HepG2 (cell line): Measurements from ENCODE around the gene LAMA5. TPM values are rescaled to one million over a fixed set of nuclear protein-coding genes. Genes with fewer than 3 reads are reported as not detected.

Experiments
- AKAP8 ChIP-seq: sonication (generic); formaldehyde crosslinking; IDR thresholded peaks from 2 replicates; pipeline ENCODE4 v1.5.1; 2020; ENCODE audit warnings: mild to moderate bottlenecking, missing genetic modification reagents
- ARID3A ChIP-seq: IDR thresholded peaks from 2 replicates; pipeline ENCODE4 v1.6.1; 2012; ENCODE audit warnings: low read depth, low read length, improper control_type of control experiment
- CREB1 ChIP-seq, 2 experiments: fragments of 450-650 bp in 1 of 2; IDR thresholded peaks; 2 replicates each; pipeline ENCODE4 v1.6.1; 2016 to 2017; ENCODE audit warnings: control low read depth in 1 of 2, mild to moderate bottlenecking in 1 of 2, missing compliant biosample characterization in 1 of 2, missing genetic modification characterization in 1 of 2
- DBP ChIP-seq: sonication (generic); formaldehyde crosslinking; IDR thresholded peaks from 2 replicates; pipeline ENCODE4 v1.4.0; 2020; ENCODE audit warnings: missing genetic modification reagents; ENCODE audit errors: not compliant biosample characterization
- EP300 ChIP-seq, 3 experiments: sonication (generic) in 1 of 3; formaldehyde crosslinking in 1 of 3; IDR thresholded peaks; 2 replicates each; pipeline versions ENCODE4 v1.5.1 to v1.6.1; 2011 to 2020; ENCODE audit warnings: low read depth in 2 of 3, low read length in 2 of 3, borderline replicate concordance in 1 of 3, improper control_type of control experiment in 1 of 3, mild to moderate bottlenecking in 1 of 3, missing genetic modification reagents in 1 of 3, moderate library complexity in 1 of 3
- KLF13 ChIP-seq: sonication (generic); formaldehyde crosslinking; IDR thresholded peaks from 2 replicates; pipeline ENCODE4 v1.4.0; 2020; ENCODE audit warnings: mild to moderate bottlenecking, missing genetic modification reagents
- SETDB1 ChIP-seq: sonication (generic); formaldehyde crosslinking; IDR thresholded peaks from 2 replicates; pipeline ENCODE4 v1.5.1; 2020; ENCODE audit warnings: missing genetic modification reagents, mild to moderate bottlenecking, borderline replicate concordance
- polyA plus RNA-seq, 8 experiments: library from polyadenylated mRNA; depleted of rRNA in 3 of 8; stranded (reverse) in 7 of 8; unstranded in 1 of 8; fragments of >200 nt; fragmentation: Illumina TruSeq in 4 of 8; extraction: Trizol in 4 of 8; gene quantifications; 2 replicates each; pipeline versions ENCODE4 v1.2.1 to v1.2.3, GENCODE V29; 2011 to 2016; ENCODE audit warnings: low read depth in 4 of 8, missing spikeins in 1 of 8, mixed read lengths in 1 of 8; ENCODE audit not compliant: insufficient read depth in 1 of 8
- total RNA-seq, 5 experiments: library from RNA; depleted of rRNA; stranded (reverse); fragments of >200 nt; fragmentation: Illumina TruSeq; extraction: Trizol; gene quantifications; 2 replicates each; pipeline ENCODE4 v1.2.3, GENCODE V29; 2016; ENCODE audit warnings: low read depth in 1 of 5

LAMA5 gene
- total and polyA plus RNA-seq, 2 of the 13 experiments (the other 11 are each of a cell fraction or from before 2014, with no cell fraction given) = 21.0 to 44.7 TPM

- no peak for TF ChIP-seq ARID3A
- TF ChIP-seq CREB1 (IDR thresholded peaks at IDR 0.05) = no peak
- no peak for TF ChIP-seq CREB1 (CRISPR knock-in tag; IDR thresholded peaks at IDR 0.05)
- TF ChIP-seq DBP (CRISPR knock-in tag) = no peak
- no peak for TF ChIP-seq SETDB1 (CRISPR knock-in tag)
- no peak for TF ChIP-seq EP300 (IDR thresholded peaks at IDR 0.05; ENCODE audit: low read depth in 2 of 2, low read length in 2 of 2)
- TF ChIP-seq EP300 (CRISPR knock-in tag; IDR thresholded peaks at IDR 0.05; ENCODE audit: borderline replicate concordance) = no peak
- 0 out of 2 replicates have a peak, but pooled peaks have one; percentile 11 for TF ChIP-seq KLF13 (CRISPR knock-in tag)
- TF ChIP-seq AKAP8 (CRISPR knock-in tag) = no peak
- TF ChIP-seq, all 625 proteins: peak for 6
Observed at GRCh38 chr20:62329389-62330377, 37.4 kb downstream of the LAMA5 start (continued).
